H1 (cell line): ENCODE data around the gene RHBG. TPM values are rescaled to one million over a fixed set of nuclear protein-coding genes. Genes with fewer than 3 reads are reported as not detected.

Source experiments
- CREB1 ChIP-seq: IDR thresholded peaks from 2 replicates; pipeline ENCODE4 v1.6.1; 2012; ENCODE audit warnings: inconsistent platforms
- HDAC2 ChIP-seq, 2 experiments: fragments of 300-600 bp in 1 of 2; sonication (generic) in 1 of 2; IDR thresholded peaks; 2 replicates each; pipeline ENCODE4 v1.6.1; 2011 to 2012; ENCODE audit warnings: low read depth in 2 of 2, low read length in 2 of 2, mild to moderate bottlenecking in 2 of 2, moderate library complexity in 2 of 2, borderline replicate concordance in 1 of 2, inconsistent platforms in 1 of 2
- NRF1 ChIP-seq: IDR thresholded peaks from 2 replicates; pipeline ENCODE4 v1.6.1; 2011; ENCODE audit warnings: mild to moderate bottlenecking, low read depth, low read length, improper control_type of control experiment
- POLR2A ChIP-seq, 2 experiments: IDR thresholded peaks; 1 replicate in 1 of 2; 2 replicates in 1 of 2; pipeline ENCODE4 v1.6.1; 2011; ENCODE audit warnings: low read depth in 2 of 2, low read length in 2 of 2, mild to moderate bottlenecking in 2 of 2; ENCODE audit errors: control extremely low read depth in 1 of 2
- RFX5 ChIP-seq: IDR thresholded peaks from 2 replicates; pipeline ENCODE4 v1.6.1; 2011; ENCODE audit warnings: low read depth, low read length, improper control_type of control experiment, borderline replicate concordance
- SP2 ChIP-seq: IDR thresholded peaks from 2 replicates; pipeline ENCODE4 v1.6.1; 2012; ENCODE audit warnings: mild to moderate bottlenecking, low read length, inconsistent platforms
- TAF1 ChIP-seq: IDR thresholded peaks from 2 replicates; pipeline ENCODE4 v1.6.1; 2011; ENCODE audit warnings: mild to moderate bottlenecking, low read depth, low read length
- ZNF274 ChIP-seq: IDR thresholded peaks from 2 replicates; pipeline ENCODE4 v1.7.0; 2012; ENCODE audit warnings: low read length, borderline replicate concordance; ENCODE audit errors: extremely low read depth
- polyA plus RNA-seq, 7 experiments: library from polyadenylated mRNA; depleted of rRNA in 3 of 7; stranded (reverse) in 5 of 7; unstranded in 2 of 7; fragments of >200 nt in 5 of 7; fragments of 200-250 nt in 2 of 7; gene quantifications; 1 replicate in 5 of 7; 2 replicates in 1 of 7; 4 replicates in 1 of 7; pipeline versions ENCODE4 v1.2.1 to v1.2.3, GENCODE V29; 2011 to 2013; ENCODE audit warnings: missing spikeins in 2 of 7, mixed read lengths in 2 of 7
- total RNA-seq: library from RNA; stranded (reverse); fragmentation: NEBNext Ultra II Directional; extraction: Animal tissue kit (Norgen Biotek cat#: 25700); gene quantifications from 2 replicates; pipeline ENCODE4 v1.2.1, GENCODE V29; 2021
- TF ChIP-seq, protein P1 (sequence below): fragments of 300-600 bp; sonication (generic); IDR thresholded peaks from 2 replicates; pipeline ENCODE4 v1.7.1; 2012; ENCODE audit warnings: low read length, moderate library complexity, mild to moderate bottlenecking, inconsistent platforms; ENCODE audit not compliant: insufficient replicate concordance

Gene RHBG
- total and polyA plus RNA-seq, 2 of the 8 experiments (the other 6 are each of a cell fraction or from before 2014, with no cell fraction given) = 2.6 to 2.7 TPM

GRCh38 chr1:156372876-156373275 is 3.9 kb downstream of the RHBG start (continued):
- TF ChIP-seq, protein P1, sequence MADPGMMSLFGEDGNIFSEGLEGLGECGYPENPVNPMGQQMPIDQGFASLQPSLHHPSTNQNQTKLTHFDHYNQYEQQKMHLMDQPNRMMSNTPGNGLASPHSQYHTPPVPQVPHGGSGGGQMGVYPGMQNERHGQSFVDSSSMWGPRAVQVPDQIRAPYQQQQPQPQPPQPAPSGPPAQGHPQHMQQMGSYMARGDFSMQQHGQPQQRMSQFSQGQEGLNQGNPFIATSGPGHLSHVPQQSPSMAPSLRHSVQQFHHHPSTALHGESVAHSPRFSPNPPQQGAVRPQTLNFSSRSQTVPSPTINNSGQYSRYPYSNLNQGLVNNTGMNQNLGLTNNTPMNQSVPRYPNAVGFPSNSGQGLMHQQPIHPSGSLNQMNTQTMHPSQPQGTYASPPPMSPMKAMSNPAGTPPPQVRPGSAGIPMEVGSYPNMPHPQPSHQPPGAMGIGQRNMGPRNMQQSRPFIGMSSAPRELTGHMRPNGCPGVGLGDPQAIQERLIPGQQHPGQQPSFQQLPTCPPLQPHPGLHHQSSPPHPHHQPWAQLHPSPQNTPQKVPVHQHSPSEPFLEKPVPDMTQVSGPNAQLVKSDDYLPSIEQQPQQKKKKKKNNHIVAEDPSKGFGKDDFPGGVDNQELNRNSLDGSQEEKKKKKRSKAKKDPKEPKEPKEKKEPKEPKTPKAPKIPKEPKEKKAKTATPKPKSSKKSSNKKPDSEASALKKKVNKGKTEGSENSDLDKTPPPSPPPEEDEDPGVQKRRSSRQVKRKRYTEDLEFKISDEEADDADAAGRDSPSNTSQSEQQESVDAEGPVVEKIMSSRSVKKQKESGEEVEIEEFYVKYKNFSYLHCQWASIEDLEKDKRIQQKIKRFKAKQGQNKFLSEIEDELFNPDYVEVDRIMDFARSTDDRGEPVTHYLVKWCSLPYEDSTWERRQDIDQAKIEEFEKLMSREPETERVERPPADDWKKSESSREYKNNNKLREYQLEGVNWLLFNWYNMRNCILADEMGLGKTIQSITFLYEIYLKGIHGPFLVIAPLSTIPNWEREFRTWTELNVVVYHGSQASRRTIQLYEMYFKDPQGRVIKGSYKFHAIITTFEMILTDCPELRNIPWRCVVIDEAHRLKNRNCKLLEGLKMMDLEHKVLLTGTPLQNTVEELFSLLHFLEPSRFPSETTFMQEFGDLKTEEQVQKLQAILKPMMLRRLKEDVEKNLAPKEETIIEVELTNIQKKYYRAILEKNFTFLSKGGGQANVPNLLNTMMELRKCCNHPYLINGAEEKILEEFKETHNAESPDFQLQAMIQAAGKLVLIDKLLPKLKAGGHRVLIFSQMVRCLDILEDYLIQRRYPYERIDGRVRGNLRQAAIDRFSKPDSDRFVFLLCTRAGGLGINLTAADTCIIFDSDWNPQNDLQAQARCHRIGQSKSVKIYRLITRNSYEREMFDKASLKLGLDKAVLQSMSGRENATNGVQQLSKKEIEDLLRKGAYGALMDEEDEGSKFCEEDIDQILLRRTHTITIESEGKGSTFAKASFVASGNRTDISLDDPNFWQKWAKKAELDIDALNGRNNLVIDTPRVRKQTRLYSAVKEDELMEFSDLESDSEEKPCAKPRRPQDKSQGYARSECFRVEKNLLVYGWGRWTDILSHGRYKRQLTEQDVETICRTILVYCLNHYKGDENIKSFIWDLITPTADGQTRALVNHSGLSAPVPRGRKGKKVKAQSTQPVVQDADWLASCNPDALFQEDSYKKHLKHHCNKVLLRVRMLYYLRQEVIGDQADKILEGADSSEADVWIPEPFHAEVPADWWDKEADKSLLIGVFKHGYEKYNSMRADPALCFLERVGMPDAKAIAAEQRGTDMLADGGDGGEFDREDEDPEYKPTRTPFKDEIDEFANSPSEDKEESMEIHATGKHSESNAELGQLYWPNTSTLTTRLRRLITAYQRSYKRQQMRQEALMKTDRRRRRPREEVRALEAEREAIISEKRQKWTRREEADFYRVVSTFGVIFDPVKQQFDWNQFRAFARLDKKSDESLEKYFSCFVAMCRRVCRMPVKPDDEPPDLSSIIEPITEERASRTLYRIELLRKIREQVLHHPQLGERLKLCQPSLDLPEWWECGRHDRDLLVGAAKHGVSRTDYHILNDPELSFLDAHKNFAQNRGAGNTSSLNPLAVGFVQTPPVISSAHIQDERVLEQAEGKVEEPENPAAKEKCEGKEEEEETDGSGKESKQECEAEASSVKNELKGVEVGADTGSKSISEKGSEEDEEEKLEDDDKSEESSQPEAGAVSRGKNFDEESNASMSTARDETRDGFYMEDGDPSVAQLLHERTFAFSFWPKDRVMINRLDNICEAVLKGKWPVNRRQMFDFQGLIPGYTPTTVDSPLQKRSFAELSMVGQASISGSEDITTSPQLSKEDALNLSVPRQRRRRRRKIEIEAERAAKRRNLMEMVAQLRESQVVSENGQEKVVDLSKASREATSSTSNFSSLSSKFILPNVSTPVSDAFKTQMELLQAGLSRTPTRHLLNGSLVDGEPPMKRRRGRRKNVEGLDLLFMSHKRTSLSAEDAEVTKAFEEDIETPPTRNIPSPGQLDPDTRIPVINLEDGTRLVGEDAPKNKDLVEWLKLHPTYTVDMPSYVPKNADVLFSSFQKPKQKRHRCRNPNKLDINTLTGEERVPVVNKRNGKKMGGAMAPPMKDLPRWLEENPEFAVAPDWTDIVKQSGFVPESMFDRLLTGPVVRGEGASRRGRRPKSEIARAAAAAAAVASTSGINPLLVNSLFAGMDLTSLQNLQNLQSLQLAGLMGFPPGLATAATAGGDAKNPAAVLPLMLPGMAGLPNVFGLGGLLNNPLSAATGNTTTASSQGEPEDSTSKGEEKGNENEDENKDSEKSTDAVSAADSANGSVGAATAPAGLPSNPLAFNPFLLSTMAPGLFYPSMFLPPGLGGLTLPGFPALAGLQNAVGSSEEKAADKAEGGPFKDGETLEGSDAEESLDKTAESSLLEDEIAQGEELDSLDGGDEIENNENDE = no peak
- TF ChIP-seq CREB1 = no peak
- no peak for TF ChIP-seq HDAC2 (IDR thresholded peaks at IDR 0.05; ENCODE audit: borderline replicate concordance in 1 of 2, low read depth in 2 of 2, low read length in 2 of 2)
- TF ChIP-seq ZNF274 = no peak
- no peak for TF ChIP-seq SP2
- TF ChIP-seq NRF1 = no peak
- no peak for TF ChIP-seq POLR2A (IDR thresholded peaks at IDR 0.05; ENCODE audit: control extremely low read depth in 1 of 2, low read depth in 2 of 2, low read length in 2 of 2)
- no peak for TF ChIP-seq TAF1
- no peak for TF ChIP-seq RFX5
